HG03460 (cell line): ENCODE data around the gene EPHB1.

Experiments used
- ATAC-seq: cut with Tn5 transposase; IDR thresholded peaks from one replicate; pipeline ENCODE4 v1.9.1; 2021; ENCODE audit not compliant: unreplicated experiment

Gene EPHB1

GRCh38 chr3:135181408-135181807 lies 386.3 kb downstream of the EPHB1 start:
- no peak for ATAC-seq

GRCh38 chr3:135182364-135182998 lies 387.4 kb downstream of the EPHB1 start:
- no peak for ATAC-seq

GRCh38 chr3:135190658-135191057 lies 395.6 kb downstream of the EPHB1 start:
- ATAC-seq: no peak

GRCh38 chr3:135191708-135192107 lies 396.6 kb downstream of the EPHB1 start:
- no peak for ATAC-seq

- ATAC-seq: no peak
These were observed 397.9 kb downstream of the EPHB1 start for GRCh38 chr3:135192929-135193328.

GRCh38 chr3:135197246-135197645 lies 402.2 kb downstream of the EPHB1 start:
- ATAC-seq: peak; percentile 44

GRCh38 chr3:135197856-135198255 lies 402.8 kb downstream of the EPHB1 start:
- ATAC-seq: no peak

GRCh38 chr3:135199137-135199536 lies 404.1 kb downstream of the EPHB1 start:
- ATAC-seq: no peak

GRCh38 chr3:135203026-135203425 lies 408.0 kb downstream of the EPHB1 start:
- ATAC-seq: no peak

- ATAC-seq: no peak
These were observed 418.2 kb downstream of the EPHB1 start for GRCh38 chr3:135213213-135213612.

- no peak for ATAC-seq
These were observed 418.8 kb downstream of the EPHB1 start for GRCh38 chr3:135213822-135214221.

GRCh38 chr3:135214400-135214799 lies 419.3 kb downstream of the EPHB1 start:
- ATAC-seq: no peak

- ATAC-seq: no peak
These were observed 420.5 kb downstream of the EPHB1 start for GRCh38 chr3:135215516-135215915.

GRCh38 chr3:135216659-135217058 lies 421.6 kb downstream of the EPHB1 start:
- ATAC-seq: no peak

- no peak for ATAC-seq
These were observed 422.7 kb downstream of the EPHB1 start for GRCh38 chr3:135217730-135218129.

GRCh38 chr3:135218304-135218703 lies 423.2 kb downstream of the EPHB1 start:
- ATAC-seq: no peak

- no peak for ATAC-seq
These were observed 423.7 kb downstream of the EPHB1 start for GRCh38 chr3:135218782-135219181.

GRCh38 chr3:135224815-135225362 lies 429.8 kb downstream of the EPHB1 start:
- no peak for ATAC-seq

- peak; percentile 80 for ATAC-seq
These were observed 431.0 kb downstream of the EPHB1 start for GRCh38 chr3:135226057-135226456.

GRCh38 chr3:135228201-135228600 lies 433.1 kb downstream of the EPHB1 start:
- ATAC-seq: no peak

GRCh38 chr3:135229018-135229495 lies 434.0 kb downstream of the EPHB1 start:
- no peak for ATAC-seq

- no peak for ATAC-seq
These were observed 436.7 kb downstream of the EPHB1 start for GRCh38 chr3:135231737-135232136.

- no peak for ATAC-seq
These were observed 437.2 kb downstream of the EPHB1 start for GRCh38 chr3:135232226-135232625.
